ENCODE measurements around the gene GALNT9.

DNA sequence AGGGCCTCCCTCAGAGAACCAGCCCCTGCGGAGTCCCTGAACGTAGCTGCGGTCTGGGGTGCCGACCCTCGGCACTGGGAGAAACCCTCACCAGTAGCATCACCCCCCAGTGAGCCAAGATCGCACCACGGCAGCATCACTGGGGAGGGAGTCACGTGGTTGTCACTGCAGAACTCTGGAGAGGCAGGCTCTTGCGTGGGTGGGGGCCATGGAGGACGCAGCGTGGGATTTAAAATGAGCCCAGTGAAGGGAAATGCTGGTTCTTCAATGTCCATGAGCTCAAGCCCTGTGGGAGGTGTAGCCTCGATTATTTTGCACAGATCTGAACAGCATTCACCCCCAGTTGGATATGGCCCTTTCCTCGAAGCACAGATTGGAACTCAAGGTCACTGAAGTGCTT, 3.9 kb upstream of the GALNT9 start:
- TF ChIP-seq POLR2A (IDR thresholded peaks at IDR 0.05): no peak
- TF ChIP-seq CTCF (IDR thresholded peaks at IDR 0.05): no peak
- no peak for TF ChIP-seq EP300 (IDR thresholded peaks at IDR 0.05)

Measured in tibial nerve (tissue), 4 donors.